GM12874 (cell line): ENCODE results near the gene S100G.

Experiments used
- CTCF ChIP-seq: IDR thresholded peaks from 2 replicates; pipeline ENCODE4 v1.5.1; 2011; ENCODE audit warnings: low read depth, mild to moderate bottlenecking, control low read depth, low read length, moderate library complexity; ENCODE audit not compliant: insufficient read depth

Gene S100G

GRCh38 chrX:16653424-16653823 lies 3.5 kb downstream of the S100G start:
- no peak for TF ChIP-seq CTCF

- no peak for TF ChIP-seq CTCF
These were observed 4.1 kb downstream of the S100G start for GRCh38 chrX:16654093-16654492.

GRCh38 chrX:16658284-16658683 lies 8.3 kb downstream of the S100G start:
- TF ChIP-seq CTCF = no peak

GRCh38 chrX:16659321-16659720 lies 9.4 kb downstream of the S100G start:
- TF ChIP-seq CTCF = no peak

GRCh38 chrX:16661495-16661894 lies 11.5 kb downstream of the S100G start:
- TF ChIP-seq CTCF = no peak

- TF ChIP-seq CTCF = no peak
These were observed 12.4 kb downstream of the S100G start for GRCh38 chrX:16662402-16662801.

GRCh38 chrX:16664074-16664473 lies 14.1 kb downstream of the S100G start:
- no peak for TF ChIP-seq CTCF

GRCh38 chrX:16664626-16665025 lies 14.7 kb downstream of the S100G start:
- TF ChIP-seq CTCF = no peak
